Measurements from ENCODE around the gene HOXB9.

HOXB9 gene

DNA sequence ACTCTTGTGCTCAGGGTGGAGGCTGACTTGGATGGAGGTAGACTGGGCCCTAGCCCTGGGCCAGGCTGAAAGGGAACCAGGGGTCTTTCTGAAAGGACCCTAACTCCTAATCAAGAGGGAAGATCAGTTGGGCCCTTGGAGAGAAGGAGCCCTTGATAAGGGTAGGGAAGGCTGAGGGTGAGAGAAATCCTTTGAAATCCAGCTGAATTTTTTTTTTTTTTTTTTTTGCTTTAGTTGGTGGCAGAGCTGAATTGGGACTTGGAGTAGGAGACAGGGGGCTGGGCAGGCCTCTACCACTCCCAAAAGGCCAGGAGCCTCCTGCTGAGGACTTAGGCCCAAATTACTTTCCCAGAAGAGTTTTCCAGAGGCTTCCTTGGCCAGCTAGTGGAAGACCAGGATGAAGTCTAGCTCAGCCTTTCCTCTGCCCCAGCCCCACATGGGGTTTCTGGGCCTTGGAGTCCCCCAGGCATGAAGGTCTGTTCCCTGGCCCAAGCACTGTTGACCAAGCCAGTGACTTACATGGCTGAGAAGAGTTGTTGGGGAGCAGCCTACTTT, 35.5 kb downstream of the HOXB9 start:
- no peak for DNase-seq
- peaks cover 95% of the 10 kb centered on the region for H3K27me3 ChIP-seq (ENCODE audit: insufficient read depth, low read depth, severe bottlenecking)
- no peak overlapping the region for H3K27ac ChIP-seq
- no peak overlapping the region for H3K4me3 ChIP-seq (ENCODE audit: low read depth, low read length)
- peaks cover 6% of the 10 kb centered on the region for H3K9me3 ChIP-seq (ENCODE audit: severe bottlenecking)
- no peaks in the 10 kb centered on the region for H3K36me3 ChIP-seq
- TF ChIP-seq, protein P1, sequence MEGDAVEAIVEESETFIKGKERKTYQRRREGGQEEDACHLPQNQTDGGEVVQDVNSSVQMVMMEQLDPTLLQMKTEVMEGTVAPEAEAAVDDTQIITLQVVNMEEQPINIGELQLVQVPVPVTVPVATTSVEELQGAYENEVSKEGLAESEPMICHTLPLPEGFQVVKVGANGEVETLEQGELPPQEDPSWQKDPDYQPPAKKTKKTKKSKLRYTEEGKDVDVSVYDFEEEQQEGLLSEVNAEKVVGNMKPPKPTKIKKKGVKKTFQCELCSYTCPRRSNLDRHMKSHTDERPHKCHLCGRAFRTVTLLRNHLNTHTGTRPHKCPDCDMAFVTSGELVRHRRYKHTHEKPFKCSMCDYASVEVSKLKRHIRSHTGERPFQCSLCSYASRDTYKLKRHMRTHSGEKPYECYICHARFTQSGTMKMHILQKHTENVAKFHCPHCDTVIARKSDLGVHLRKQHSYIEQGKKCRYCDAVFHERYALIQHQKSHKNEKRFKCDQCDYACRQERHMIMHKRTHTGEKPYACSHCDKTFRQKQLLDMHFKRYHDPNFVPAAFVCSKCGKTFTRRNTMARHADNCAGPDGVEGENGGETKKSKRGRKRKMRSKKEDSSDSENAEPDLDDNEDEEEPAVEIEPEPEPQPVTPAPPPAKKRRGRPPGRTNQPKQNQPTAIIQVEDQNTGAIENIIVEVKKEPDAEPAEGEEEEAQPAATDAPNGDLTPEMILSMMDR (IDR thresholded peaks at IDR 0.05; ENCODE audit: low read depth, low read length), result no peak

DNA sequence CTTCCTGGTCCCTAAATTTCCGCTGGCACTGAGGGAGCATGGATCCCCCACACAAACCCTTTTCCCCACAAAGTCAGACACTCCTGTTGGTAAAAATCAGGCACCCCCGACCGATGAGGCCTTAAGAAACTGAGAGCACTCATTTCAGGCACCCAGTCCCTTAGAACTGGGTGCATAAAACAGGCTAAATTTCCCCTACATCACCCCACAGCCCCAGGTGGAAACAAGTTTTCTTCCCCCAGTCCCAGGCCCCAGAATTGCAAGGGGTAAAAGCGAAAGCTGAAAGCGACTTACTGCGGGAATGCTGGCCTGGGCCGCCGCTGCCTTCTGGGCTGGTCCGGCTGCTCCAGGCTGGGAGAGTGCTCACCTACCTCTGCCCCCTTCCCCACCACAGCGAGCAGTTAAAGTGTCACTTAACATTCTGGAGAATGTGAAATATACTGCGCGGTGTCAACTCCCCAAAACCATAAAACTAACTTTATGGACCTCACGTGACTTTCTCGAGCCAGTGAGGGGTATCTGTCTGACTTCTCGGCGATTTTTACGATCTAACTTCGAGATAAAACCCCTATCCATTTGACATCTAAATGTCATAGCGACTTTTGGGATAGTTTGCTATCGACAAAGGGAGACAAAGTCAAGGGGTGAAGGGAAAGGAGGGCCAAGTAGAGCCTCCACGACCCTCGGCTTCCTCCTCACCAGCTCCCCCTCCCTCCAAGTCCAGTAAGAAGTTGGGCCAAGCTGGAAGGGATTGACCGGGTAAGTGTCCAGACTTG, 36.1 kb downstream of the HOXB9 start, which contains the start of gene HOXB3:
HOXB3 (minus strand) TSS at position 411 of the 776 bp plus-strand sequence. CDS start 37,767 bp downstream, outside the sequence.
- no peak for DNase-seq
- peaks cover 95% of the 10 kb centered on the region for H3K27me3 ChIP-seq (ENCODE audit: insufficient read depth, low read depth, severe bottlenecking)
- no peak within 1 kb of the TSS for H3K4me3 ChIP-seq (ENCODE audit: low read depth, low read length)
- peaks cover 6% of the 10 kb centered on the region for H3K9me3 ChIP-seq (ENCODE audit: severe bottlenecking)
- no peak within 1 kb of the TSS for H3K27ac ChIP-seq
- H3K36me3 ChIP-seq, result no peaks in the 10 kb centered on the region
- TF ChIP-seq, protein P1 (IDR thresholded peaks at IDR 0.05; ENCODE audit: low read depth, low read length), result no peak

DNA sequence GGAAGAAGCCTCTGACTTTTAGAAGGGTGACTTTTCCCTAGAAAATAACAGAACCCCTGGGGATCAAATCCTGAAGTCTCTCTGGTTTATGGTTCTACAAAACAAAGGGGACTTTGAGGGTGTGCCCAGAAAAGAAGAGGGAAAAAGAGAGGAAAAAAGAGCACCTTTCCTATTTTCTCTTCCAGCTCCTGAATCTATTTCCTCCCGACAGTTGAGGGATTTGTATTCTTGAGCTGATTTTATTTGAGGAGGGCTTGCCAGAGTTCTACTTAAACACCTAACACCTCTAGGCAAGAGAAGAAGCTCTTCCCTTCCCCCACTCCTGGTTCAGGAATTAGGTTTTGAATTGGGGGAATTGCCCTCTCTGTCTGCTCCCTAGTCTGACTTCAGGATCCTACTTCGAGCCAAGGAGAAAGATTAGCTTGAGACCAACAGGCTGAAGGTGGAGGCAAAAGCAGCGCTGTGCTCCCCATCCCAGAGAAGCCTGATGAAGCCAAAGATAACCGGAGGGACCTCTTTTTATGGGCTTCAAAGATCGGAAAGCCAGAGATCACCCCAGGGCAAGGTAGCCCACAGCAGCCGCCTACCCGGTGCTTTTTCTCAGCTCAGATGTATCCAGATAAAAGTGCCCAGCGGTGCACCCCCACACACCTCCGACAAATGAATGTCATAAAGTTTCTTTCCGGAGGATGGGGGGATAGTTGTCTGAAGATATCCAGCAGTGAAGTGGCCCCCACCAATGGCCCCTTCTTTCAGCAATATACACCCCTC, 36.9 kb downstream of the HOXB9 start:
- peaks cover 6% of the 10 kb centered on the region for H3K9me3 ChIP-seq (ENCODE audit: severe bottlenecking)
- TF ChIP-seq, protein P1 (IDR thresholded peaks at IDR 0.05; ENCODE audit: low read depth, low read length), result no peak
- no peaks in the 10 kb centered on the region for H3K36me3 ChIP-seq
- no peak overlapping the region for H3K27ac ChIP-seq
- no peak overlapping the region for H3K4me3 ChIP-seq (ENCODE audit: low read depth, low read length)
- DNase-seq, result no peak
- peaks cover 94% of the 10 kb centered on the region for H3K27me3 ChIP-seq (ENCODE audit: insufficient read depth, low read depth, severe bottlenecking)

DNA sequence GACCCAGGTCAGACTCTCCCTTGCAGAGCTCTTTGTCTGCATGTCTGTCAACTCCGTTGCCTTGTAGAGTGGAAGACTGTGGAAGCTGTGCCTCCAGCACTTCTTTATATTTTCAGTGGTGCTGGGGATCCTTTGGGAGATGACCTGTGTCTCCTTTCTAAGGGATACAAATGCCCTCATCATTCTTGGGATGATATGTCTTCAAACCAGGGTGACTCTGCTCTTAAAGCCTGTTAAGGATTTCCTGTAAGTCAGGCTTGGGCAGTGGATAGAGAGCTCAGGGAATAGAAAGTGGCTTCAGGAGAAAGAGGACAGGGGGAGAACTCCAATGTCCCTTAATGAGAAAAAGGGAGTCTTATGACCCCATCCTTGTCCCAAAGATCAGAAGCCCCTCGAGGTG, 37.6 kb downstream of the HOXB9 start:
- Histone ChIP-seq H3K27me3 (ENCODE audit: insufficient read depth, low read depth, severe bottlenecking) (peaks cover 97% of the 10 kb centered on the region), H3K36me3 (no peaks in the 10 kb centered on the region), H3K27ac (no peak overlapping the region), H3K4me3 (ENCODE audit: low read depth, low read length) (no peak overlapping the region), H3K9me3 (ENCODE audit: severe bottlenecking) (peaks cover 6% of the 10 kb centered on the region)
- TF ChIP-seq, protein P1 (IDR thresholded peaks at IDR 0.05; ENCODE audit: low read depth, low read length), result no peak
- DNase-seq, result no peak

DNA sequence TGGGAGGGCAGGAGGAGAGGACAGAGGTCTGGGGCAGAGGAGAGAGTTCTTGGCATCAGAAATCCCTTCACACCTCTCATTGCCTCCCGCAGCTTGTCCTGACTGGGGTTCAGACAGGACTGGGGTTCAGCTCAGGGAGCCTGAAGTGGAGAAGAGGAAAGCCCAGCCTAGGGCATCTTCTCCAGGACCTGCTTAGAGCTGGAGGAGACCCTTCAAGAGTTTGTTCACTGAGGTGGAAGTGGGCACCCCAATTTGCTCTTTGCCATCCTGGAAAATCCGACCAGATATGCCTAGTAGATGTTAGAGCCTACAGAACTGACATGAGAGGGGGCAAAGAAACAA, 38.1 kb downstream of the HOXB9 start:
- DNase-seq, result no peak
- no peaks in the 10 kb centered on the region for H3K36me3 ChIP-seq
- peaks cover 6% of the 10 kb centered on the region for H3K9me3 ChIP-seq (ENCODE audit: severe bottlenecking)
- no peak overlapping the region for H3K4me3 ChIP-seq (ENCODE audit: low read depth, low read length)
- peaks cover 97% of the 10 kb centered on the region for H3K27me3 ChIP-seq (ENCODE audit: insufficient read depth, low read depth, severe bottlenecking)
- TF ChIP-seq, protein P1 (IDR thresholded peaks at IDR 0.05; ENCODE audit: low read depth, low read length), result no peak
- no peak overlapping the region for H3K27ac ChIP-seq
